Tibial nerve (tissue), 3 donors: ENCODE results near the gene EPHB3.

ENCODE experiments used
- CTCF ChIP-seq, 5 experiments: fragments of 200-600 bp in 3 of 5; fragments of 450-650 bp in 2 of 5; sonication (generic) in 3 of 5; IDR thresholded peaks; one replicate each; pipeline ENCODE4 v1.5.1; 2016 to 2019; ENCODE audit warnings: antibody characterized with exemption in 5 of 5, mild to moderate bottlenecking in 3 of 5, moderate library complexity in 2 of 5
- POLR2A ChIP-seq, 2 donors: fragments of 450-650 bp; IDR thresholded peaks; one replicate each; pipeline ENCODE4 v1.6.1; 2017; ENCODE audit warnings: antibody characterized with exemption in 2 of 2, mild to moderate bottlenecking in 2 of 2, moderate library complexity in 2 of 2

- no peak for TF ChIP-seq CTCF (IDR thresholded peaks at IDR 0.05)
- TF ChIP-seq POLR2A (IDR thresholded peaks at IDR 0.05), result no peak
Measured at GRCh38 chr3:184579513-184579912, 17.9 kb downstream of the EPHB3 start.
